Vagina (tissue), 2 donors: Measurements from ENCODE around the gene SPATA1. TPM values are rescaled to one million over a fixed set of nuclear protein-coding genes. Genes with fewer than 3 reads are reported as not detected.

Source experiments
- DNase-seq, 2 donors: peaks; one replicate each; pipeline ENCODE4 v3.0.0-alpha.2; 2017; ENCODE audit errors: extremely low spot score in 2 of 2
- H3K27ac ChIP-seq: fragments of 200-600 bp; sonication (generic); one replicate; pipeline ENCODE4 v1.5.1; 2019
- H3K27me3 ChIP-seq: fragments of 200-600 bp; sonication (generic); one replicate; pipeline ENCODE4 v1.5.1; 2019
- H3K36me3 ChIP-seq, 2 donors: fragments of 200-600 bp; sonication (generic); one replicate each; pipeline ENCODE4 v1.5.1; 2017 to 2019
- H3K4me1 ChIP-seq: fragments of 200-600 bp; sonication (generic); one replicate; pipeline ENCODE4 v1.5.1; 2019
- H3K4me3 ChIP-seq, 2 donors: fragments of 200-600 bp; sonication (generic); 1 replicate in 1 of 2; 2 replicates in 1 of 2; pipeline ENCODE4 v1.5.1; 2016 to 2019
- H3K9me3 ChIP-seq: fragments of 200-600 bp; sonication (generic); one replicate; pipeline ENCODE4 v1.5.1; 2019
- POLR2A ChIP-seq, 2 donors: fragments of 450-650 bp; IDR thresholded peaks; one replicate each; pipeline ENCODE4 v1.6.1; 2017; ENCODE audit warnings: antibody characterized with exemption in 2 of 2, mild to moderate bottlenecking in 2 of 2, moderate library complexity in 2 of 2
- POLR2AphosphoS5 ChIP-seq, 2 donors: sonication (generic); formaldehyde crosslinking; IDR thresholded peaks; one replicate each; pipeline ENCODE4 v1.9.0; 2017; ENCODE audit warnings: antibody characterized with exemption in 2 of 2, mild to moderate bottlenecking in 2 of 2, low read depth in 1 of 2; ENCODE audit not compliant: insufficient read depth in 1 of 2
- intact Hi-C: fragments of 100-400 bp; cut with DNase I; formaldehyde crosslinking; loops from one replicate; pipeline ENCODE4 v1.15.1; 2023
- total RNA-seq: library from RNA; depleted of rRNA; stranded (reverse); fragments of >200 nt; gene quantifications from one replicate; pipeline ENCODE4 v1.2.3, GENCODE V29; 2016
- TF ChIP-seq, protein P1 (sequence below), 3 experiments: fragments of 450-650 bp in 2 of 3; fragments of 200-600 bp in 1 of 3; sonication (generic) in 1 of 3; IDR thresholded peaks; one replicate each; pipeline ENCODE4 v1.5.1; 2017 to 2019; ENCODE audit warnings: antibody characterized with exemption in 3 of 3, mild to moderate bottlenecking in 2 of 3, moderate library complexity in 2 of 3

The SPATA1 gene
- total RNA-seq, 1 donor from 2014 or later = 0.25 TPM

DNA sequence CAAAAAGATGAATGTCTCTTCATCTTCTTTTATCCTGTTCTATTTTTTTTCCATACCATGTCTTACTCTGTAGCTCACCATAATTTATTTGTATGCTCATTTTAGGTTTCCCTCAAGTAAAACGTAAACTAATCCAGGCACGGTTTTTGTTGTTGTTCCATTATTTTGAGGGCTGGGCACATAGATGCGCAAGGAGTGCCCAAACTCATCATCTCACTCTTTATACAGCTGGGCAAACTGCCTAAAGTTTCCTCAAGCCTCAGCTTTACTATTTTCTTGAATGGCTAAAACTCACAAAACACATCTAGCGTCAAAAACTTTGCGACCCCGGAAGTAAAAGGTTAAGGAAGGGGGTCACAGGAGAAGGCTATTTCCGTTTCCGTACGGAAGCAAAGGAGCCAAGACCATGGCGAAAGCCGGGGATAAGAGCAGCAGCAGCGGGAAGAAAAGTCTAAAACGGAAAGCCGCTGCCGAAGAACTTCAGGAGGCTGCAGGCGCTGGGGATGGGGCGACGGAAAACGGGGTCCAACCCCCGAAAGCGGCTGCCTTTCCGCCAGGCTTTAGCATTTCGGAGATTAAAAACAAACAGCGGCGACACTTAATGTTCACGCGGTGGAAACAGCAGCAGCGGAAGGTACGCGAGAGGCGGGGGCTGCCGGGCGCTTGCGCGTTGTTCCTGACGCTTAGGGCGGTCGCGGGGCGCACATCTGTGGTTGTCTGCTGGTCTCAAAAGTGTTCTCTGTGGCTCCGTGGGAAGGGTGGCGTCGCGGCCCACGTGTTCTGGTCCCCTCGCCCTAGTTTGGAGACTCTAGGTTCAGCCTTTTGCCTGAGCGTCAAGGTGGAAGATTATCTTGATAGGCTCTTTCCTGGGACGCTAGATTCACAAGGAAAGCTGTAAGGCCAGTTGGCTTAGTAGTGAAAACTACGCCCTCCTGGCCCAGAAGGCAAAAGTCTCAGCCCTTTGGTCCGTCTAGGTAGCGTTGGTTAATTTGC lies 27.0 kb upstream of the SPATA1 start, which contains the start of gene RPF1:
RPF1 (plus strand) TSS at position 391 of the 993 bp plus-strand sequence; CDS start at position 407, 16 bp downstream.
- Histone ChIP-seq H3K4me1 (peaks cover 33% of the 10 kb centered on the region), H3K27ac (peak within 1 kb of the TSS; percentile 77), H3K27me3 (no peaks in the 10 kb centered on the region), H3K36me3 (peaks cover 0 to 13% of the 10 kb centered on the region in 2 donors), H3K4me3 (peak within 1 kb of the TSS; percentile 57 to 75), H3K9me3 (no peaks in the 10 kb centered on the region)
- TF ChIP-seq POLR2AphosphoS5 (IDR thresholded peaks at IDR 0.05; ENCODE audit: insufficient read depth in 1 of 2, low read depth in 1 of 2) = peak; percentile 82 to 93
- peak in 1 of 2 donors; percentile 38 for TF ChIP-seq POLR2A (IDR thresholded peaks at IDR 0.05)
- TF ChIP-seq, protein P1, sequence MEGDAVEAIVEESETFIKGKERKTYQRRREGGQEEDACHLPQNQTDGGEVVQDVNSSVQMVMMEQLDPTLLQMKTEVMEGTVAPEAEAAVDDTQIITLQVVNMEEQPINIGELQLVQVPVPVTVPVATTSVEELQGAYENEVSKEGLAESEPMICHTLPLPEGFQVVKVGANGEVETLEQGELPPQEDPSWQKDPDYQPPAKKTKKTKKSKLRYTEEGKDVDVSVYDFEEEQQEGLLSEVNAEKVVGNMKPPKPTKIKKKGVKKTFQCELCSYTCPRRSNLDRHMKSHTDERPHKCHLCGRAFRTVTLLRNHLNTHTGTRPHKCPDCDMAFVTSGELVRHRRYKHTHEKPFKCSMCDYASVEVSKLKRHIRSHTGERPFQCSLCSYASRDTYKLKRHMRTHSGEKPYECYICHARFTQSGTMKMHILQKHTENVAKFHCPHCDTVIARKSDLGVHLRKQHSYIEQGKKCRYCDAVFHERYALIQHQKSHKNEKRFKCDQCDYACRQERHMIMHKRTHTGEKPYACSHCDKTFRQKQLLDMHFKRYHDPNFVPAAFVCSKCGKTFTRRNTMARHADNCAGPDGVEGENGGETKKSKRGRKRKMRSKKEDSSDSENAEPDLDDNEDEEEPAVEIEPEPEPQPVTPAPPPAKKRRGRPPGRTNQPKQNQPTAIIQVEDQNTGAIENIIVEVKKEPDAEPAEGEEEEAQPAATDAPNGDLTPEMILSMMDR (IDR thresholded peaks at IDR 0.05) = no peak
- DNase-seq = no peak
- intact Hi-C loops = no loop called here

DNA sequence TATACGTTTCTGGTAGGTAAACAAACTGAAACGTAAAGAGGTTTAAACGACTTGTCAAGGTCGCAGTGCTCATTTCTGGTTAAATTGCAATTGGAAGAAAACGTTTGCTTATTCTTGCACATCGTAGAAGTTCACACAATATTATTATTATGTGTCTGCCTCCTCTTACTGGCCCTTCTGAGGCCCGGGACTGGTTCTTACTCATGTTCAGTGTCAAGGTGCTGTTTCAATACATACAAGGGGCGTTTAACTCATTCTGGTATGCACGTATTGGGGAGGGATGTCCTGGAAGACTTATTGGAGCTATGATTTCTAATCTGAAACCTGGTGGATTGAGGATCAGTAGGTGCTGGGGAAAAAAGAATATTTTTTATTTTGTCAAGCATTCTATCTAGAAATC lies 26.2 kb upstream of the SPATA1 start:
- H3K9me3 ChIP-seq = no peaks in the 10 kb centered on the region
- H3K4me1 ChIP-seq = peaks cover 33% of the 10 kb centered on the region
- peaks cover 0 to 21% of the 10 kb centered on the region in 2 donors for H3K36me3 ChIP-seq
- peak overlapping the region; percentile 57 to 75 for H3K4me3 ChIP-seq
- no peak for TF ChIP-seq POLR2AphosphoS5 (IDR thresholded peaks at IDR 0.05; ENCODE audit: insufficient read depth in 1 of 2, low read depth in 1 of 2)
- TF ChIP-seq, protein P1 (IDR thresholded peaks at IDR 0.05) = no peak
- no peak for TF ChIP-seq POLR2A (IDR thresholded peaks at IDR 0.05)
- DNase-seq = no peak
- intact Hi-C loops = no loop called here
- no peaks in the 10 kb centered on the region for H3K27me3 ChIP-seq
- H3K27ac ChIP-seq = peak overlapping the region; percentile 77

DNA sequence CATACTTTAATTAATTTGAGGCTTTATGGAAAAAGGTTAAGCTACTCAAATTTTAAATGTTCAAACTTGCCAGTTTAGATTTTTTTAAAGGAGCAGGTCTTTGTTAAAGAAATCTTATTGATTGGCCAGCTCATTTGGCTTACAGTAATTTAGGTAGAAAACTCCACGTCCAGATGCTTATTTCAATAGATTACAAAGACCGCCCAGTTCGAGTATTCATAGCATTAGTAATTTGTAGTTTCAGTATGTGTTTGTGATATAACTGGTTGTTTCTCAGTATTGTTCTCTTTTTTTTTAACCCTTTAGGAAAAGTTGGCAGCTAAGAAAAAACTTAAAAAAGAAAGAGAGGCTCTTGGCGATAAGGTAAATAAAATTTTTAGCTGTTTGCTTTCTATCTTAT lies 25.5 kb upstream of the SPATA1 start:
- Histone ChIP-seq H3K4me1 (peaks cover 33% of the 10 kb centered on the region), H3K36me3 (peaks cover 0 to 28% of the 10 kb centered on the region in 2 donors), H3K27ac (no peak overlapping the region), H3K27me3 (no peaks in the 10 kb centered on the region), H3K4me3 (no peak overlapping the region), H3K9me3 (no peaks in the 10 kb centered on the region)
- TF ChIP-seq, protein P1 (IDR thresholded peaks at IDR 0.05) = no peak
- TF ChIP-seq POLR2A (IDR thresholded peaks at IDR 0.05) (no peak), POLR2AphosphoS5 (IDR thresholded peaks at IDR 0.05; ENCODE audit: insufficient read depth in 1 of 2, low read depth in 1 of 2) (no peak)
- intact Hi-C loops = no loop called here
- DNase-seq = no peak

DNA sequence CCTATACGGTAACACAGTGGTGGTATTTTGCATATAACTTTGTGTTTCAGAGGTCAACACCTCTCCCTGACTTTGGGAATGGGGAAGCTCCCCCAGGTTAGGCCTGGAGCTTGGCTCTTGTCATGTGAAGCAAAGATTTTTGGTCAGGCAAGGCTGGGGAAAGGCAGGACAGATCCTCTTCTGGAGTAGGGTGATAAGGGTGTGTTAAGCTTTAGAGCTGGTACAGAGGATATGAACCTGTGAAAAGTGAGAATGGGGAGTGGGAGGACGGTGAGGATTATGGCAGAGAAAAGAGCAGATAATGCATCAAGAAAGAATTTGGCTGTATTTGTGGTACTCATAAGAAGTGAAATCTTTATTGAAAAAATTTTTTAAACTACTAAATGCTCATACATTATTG lies 24.9 kb upstream of the SPATA1 start:
- intact Hi-C loops = no loop called here
- Histone ChIP-seq H3K36me3 (peaks cover 0 to 28% of the 10 kb centered on the region in 2 donors), H3K27me3 (no peaks in the 10 kb centered on the region), H3K4me1 (peaks cover 33% of the 10 kb centered on the region), H3K9me3 (no peaks in the 10 kb centered on the region), H3K27ac (no peak overlapping the region), H3K4me3 (no peak overlapping the region)
- DNase-seq = no peak
- TF ChIP-seq POLR2A (IDR thresholded peaks at IDR 0.05) (no peak), POLR2AphosphoS5 (IDR thresholded peaks at IDR 0.05; ENCODE audit: insufficient read depth in 1 of 2, low read depth in 1 of 2) (no peak)
- TF ChIP-seq, protein P1 (IDR thresholded peaks at IDR 0.05) = no peak
